Endothelial cell of umbilical vein (primary cell): Measurements from ENCODE around the gene ANG.

Experiments
- EZH2 ChIP-seq: IDR thresholded peaks from 2 replicates; pipeline ENCODE4 v1.6.1; 2012; ENCODE audit warnings: borderline replicate concordance, low read depth, mild to moderate bottlenecking, moderate library complexity, low read length, inconsistent platforms; ENCODE audit not compliant: severe bottlenecking
- POLR2AphosphoS5 ChIP-seq: IDR thresholded peaks from 2 replicates; pipeline ENCODE4 v1.6.1; 2012; ENCODE audit warnings: low read depth, mild to moderate bottlenecking, control low read depth, low read length, moderate library complexity; ENCODE audit not compliant: insufficient read depth
- TF ChIP-seq, protein P1 (sequence below), 2 donors: IDR thresholded peaks; 1 replicate in 1 of 2; 2 replicates in 1 of 2; pipeline ENCODE4 v1.5.1; 2011; ENCODE audit warnings: low read length in 2 of 2, mild to moderate bottlenecking in 2 of 2, moderate library complexity in 2 of 2, control low read depth in 1 of 2, inconsistent platforms in 1 of 2, low read depth in 1 of 2; ENCODE audit not compliant: insufficient read depth in 1 of 2; ENCODE audit errors: extremely low read depth in 1 of 2

- no peak for TF ChIP-seq EZH2
- no peak for TF ChIP-seq POLR2AphosphoS5
- TF ChIP-seq, protein P1, sequence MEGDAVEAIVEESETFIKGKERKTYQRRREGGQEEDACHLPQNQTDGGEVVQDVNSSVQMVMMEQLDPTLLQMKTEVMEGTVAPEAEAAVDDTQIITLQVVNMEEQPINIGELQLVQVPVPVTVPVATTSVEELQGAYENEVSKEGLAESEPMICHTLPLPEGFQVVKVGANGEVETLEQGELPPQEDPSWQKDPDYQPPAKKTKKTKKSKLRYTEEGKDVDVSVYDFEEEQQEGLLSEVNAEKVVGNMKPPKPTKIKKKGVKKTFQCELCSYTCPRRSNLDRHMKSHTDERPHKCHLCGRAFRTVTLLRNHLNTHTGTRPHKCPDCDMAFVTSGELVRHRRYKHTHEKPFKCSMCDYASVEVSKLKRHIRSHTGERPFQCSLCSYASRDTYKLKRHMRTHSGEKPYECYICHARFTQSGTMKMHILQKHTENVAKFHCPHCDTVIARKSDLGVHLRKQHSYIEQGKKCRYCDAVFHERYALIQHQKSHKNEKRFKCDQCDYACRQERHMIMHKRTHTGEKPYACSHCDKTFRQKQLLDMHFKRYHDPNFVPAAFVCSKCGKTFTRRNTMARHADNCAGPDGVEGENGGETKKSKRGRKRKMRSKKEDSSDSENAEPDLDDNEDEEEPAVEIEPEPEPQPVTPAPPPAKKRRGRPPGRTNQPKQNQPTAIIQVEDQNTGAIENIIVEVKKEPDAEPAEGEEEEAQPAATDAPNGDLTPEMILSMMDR (IDR thresholded peaks at IDR 0.05; ENCODE audit: extremely low read depth in 1 of 2, insufficient read depth in 1 of 2, low read depth in 1 of 2, low read length in 2 of 2) = no peak
Observed at GRCh38 chr14:20683125-20683890, 5.3 kb upstream of the ANG start.
